K562 (cell line): Measurements from ENCODE around the gene CC2D2B. TPM values are rescaled to one million over a fixed set of nuclear protein-coding genes. Genes with fewer than 3 reads are reported as not detected.
A peak's percentile ranks its signal among the peaks of the same experiment; 100 is the strongest.

ENCODE experiments used
- ATAC-seq: fragments of 200-7000 bp; cut with Tn5 transposase; 3 replicates; pipeline ENCODE4 v1.9.1; 2020; ENCODE audit warnings: moderate library complexity
- BruUV-seq: library from RNA; stranded (reverse); fragments of 400-500 nt; replicated peaks from 2 replicates; lab custom pipeline; 2021; lab: Mats Ljungman, UMichigan
- CTCF ChIA-PET: fragments of 300-600 bp; formaldehyde crosslinking; extraction: SDS; loops from one replicate; lab custom pipeline; 2021; ENCODE audit warnings: low intra/inter-chr PET ratio; lab: Yijun Ruan, JAX
- POLR2A ChIA-PET: fragments of 300-600, 350-650 bp; sonication (Branson Sonifier 250); formaldehyde crosslinking; extraction: SDS; loops from one replicate; lab custom pipeline; 2021; ENCODE audit warnings: antibody characterized with exemption, inconsistent platforms; lab: Yijun Ruan, JAX
- DNase-seq, 4 experiments: peaks; one replicate each; pipeline versions ENCODE4 v3.0.0 to v3.0.0-alpha.2; 2011 to 2018; ENCODE audit warnings: low spot score in 3 of 4, mixed read lengths in 3 of 4; ENCODE audit errors: extremely low read depth in 1 of 4
- FAIRE-seq: peaks from 2 replicates; lab custom pipeline; 2011; peaks lifted over from hg19 to GRCh38; lab: Jason Lieb, UNC
- H2AFZ ChIP-seq: 2 replicates; pipeline ENCODE4 v1.6.0; 2011; ENCODE audit warnings: low read depth, low read length, control low read depth, inconsistent platforms
- H3K27ac ChIP-seq: fragments of 200-600 bp; 3 replicates; pipeline ENCODE4 v1.8.0; 2011; ENCODE audit warnings: low read depth, mild to moderate bottlenecking, control low read depth, inconsistent platforms, low read length, moderate library complexity, mixed read lengths; ENCODE audit errors: extremely low read depth
- H3K27me3 ChIP-seq, 2 experiments: fragments of 300-600 bp in 1 of 2; 2 replicates in 1 of 2; 3 replicates in 1 of 2; pipeline versions ENCODE4 v1.6.0 to v1.8.0; 2011; ENCODE audit warnings: inconsistent platforms in 2 of 2, low read length in 2 of 2, mild to moderate bottlenecking in 1 of 2, mixed read lengths in 1 of 2, moderate library complexity in 1 of 2; ENCODE audit not compliant: control insufficient read depth in 2 of 2, insufficient read depth in 2 of 2
- H3K36me3 ChIP-seq: fragments of 300-600 bp; 3 replicates; pipeline ENCODE4 v1.8.0; 2011; ENCODE audit warnings: mild to moderate bottlenecking, low read length, inconsistent platforms; ENCODE audit not compliant: control insufficient read depth, insufficient read depth
- H3K4me1 ChIP-seq, 2 experiments: fragments of 200-600 bp in 1 of 2; replicated peaks in 1 of 2; 2 replicates in 1 of 2; 3 replicates in 1 of 2; pipeline versions ENCODE4 v1.5.1 to v1.8.0; 2011; ENCODE audit warnings: inconsistent platforms in 2 of 2, low read length in 2 of 2, mild to moderate bottlenecking in 1 of 2, mixed read lengths in 1 of 2, moderate library complexity in 1 of 2; ENCODE audit not compliant: control insufficient read depth in 2 of 2, insufficient read depth in 2 of 2
- H3K4me2 ChIP-seq: 2 replicates; pipeline ENCODE4 v1.6.1; 2011; ENCODE audit warnings: low read length, control low read depth, inconsistent platforms, mixed read lengths; ENCODE audit not compliant: insufficient read depth
- H3K4me3 ChIP-seq: fragments of 200-600 bp; sonication (generic), shearing (Covaris generic); 2 replicates; pipeline ENCODE4 v1.5.1; 2016; ENCODE audit warnings: control low read depth, inconsistent platforms
- H3K79me2 ChIP-seq: fragments of 200-600 bp; 3 replicates; pipeline ENCODE4 v1.8.0; 2011; ENCODE audit warnings: low read length, inconsistent platforms; ENCODE audit not compliant: control insufficient read depth, insufficient read depth
- H3K9ac ChIP-seq, 2 experiments: 2 replicates each; pipeline versions ENCODE4 v1.6.0 to v1.6.1; 2011; ENCODE audit warnings: low read depth in 2 of 2, low read length in 2 of 2, control low read depth in 1 of 2, inconsistent platforms in 1 of 2, mild to moderate bottlenecking in 1 of 2, mixed read lengths in 1 of 2; ENCODE audit not compliant: insufficient read depth in 1 of 2
- H3K9me1 ChIP-seq: one replicate; pipeline ENCODE4 v1.6.0; 2011; ENCODE audit warnings: inconsistent platforms, mild to moderate bottlenecking, low read length, moderate library complexity; ENCODE audit not compliant: control insufficient read depth, insufficient read depth
- H3K9me3 ChIP-seq: replicated peaks from 2 replicates; pipeline ENCODE4 v1.5.1; 2011; ENCODE audit warnings: low read depth, low read length, inconsistent platforms; ENCODE audit not compliant: control insufficient read depth, insufficient read depth
- H4K20me1 ChIP-seq: replicated peaks from 2 replicates; pipeline ENCODE4 v1.6.1; 2011; ENCODE audit warnings: low read length, inconsistent platforms, mixed read lengths; ENCODE audit not compliant: control insufficient read depth, insufficient read depth
- NFE2 ChIP-seq: IDR thresholded peaks from 2 replicates; pipeline ENCODE4 v1.6.1; 2014; ENCODE audit warnings: antibody characterized with exemption, low read depth
- PYGO2 ChIP-seq: fragments of 450-650 bp; IDR thresholded peaks from 2 replicates; pipeline ENCODE4 v1.6.1; 2016; ENCODE audit warnings: mild to moderate bottlenecking, missing genetic modification characterization, moderate library complexity, missing compliant biosample characterization
- ZNF316 ChIP-seq: fragments of 450-650 bp; IDR thresholded peaks from 2 replicates; pipeline ENCODE4 v1.6.1; 2016
- WGBS: fragments of 100-300 bp; shearing (Covaris generic); methylation state at CpG from one replicate; pipeline ENCODE4 v1.1.6; 2016; ENCODE audit warnings: low coverage, mixed read lengths; ENCODE audit not compliant: insufficient coverage; ENCODE audit errors: missing lambda C conversion rate; 5-methylcytosine and 5-hydroxymethylcytosine counted together
- in situ Hi-C: fragments of 300-500 bp; cut with MboI; formaldehyde crosslinking; loops from 4 replicates; pipeline ENCODE4 v1.15.0; 2018; ENCODE audit warnings: inconsistent platforms, mixed read lengths
- intact Hi-C: fragments of 100-400 bp; cut with micrococcal nuclease; formaldehyde crosslinking; loops from 2 replicates; pipeline ENCODE4 v1.14.2; 2022
- polyA plus RNA-seq, 8 experiments: library from polyadenylated mRNA; depleted of rRNA in 4 of 8; stranded (reverse) in 5 of 8; unstranded in 3 of 8; fragments of >200 nt; fragmentation: Nextera tagmentation in 2 of 8; fragmentation: Illumina TruSeq in 1 of 8; extraction: Ambion mirVana in 2 of 8; extraction: Trizol in 1 of 8; gene quantifications; 2 replicates each; pipeline versions ENCODE4 v1.2.1 to v1.2.3, GENCODE V29; 2011 to 2014; ENCODE audit warnings: inconsistent platforms in 1 of 8, missing spikeins in 1 of 8
- total RNA-seq, 7 experiments: library from RNA; depleted of rRNA in 6 of 7; stranded (reverse); fragments of >200 nt in 6 of 7; fragmentation: Illumina TruSeq in 2 of 7; extraction: Trizol in 2 of 7; gene quantifications; 2 replicates each; pipeline versions ENCODE4 v1.2.1 to v1.2.3, GENCODE V29; 2011 to 2021; ENCODE audit warnings: low replicate concordance in 1 of 7

CC2D2B gene
- total and polyA plus RNA-seq, 9 of the 15 experiments (the other 6 are each of a cell fraction or from before 2014, with no cell fraction given): 0.10 to 0.34 (median 0.20) TPM; not detected in 5

DNA sequence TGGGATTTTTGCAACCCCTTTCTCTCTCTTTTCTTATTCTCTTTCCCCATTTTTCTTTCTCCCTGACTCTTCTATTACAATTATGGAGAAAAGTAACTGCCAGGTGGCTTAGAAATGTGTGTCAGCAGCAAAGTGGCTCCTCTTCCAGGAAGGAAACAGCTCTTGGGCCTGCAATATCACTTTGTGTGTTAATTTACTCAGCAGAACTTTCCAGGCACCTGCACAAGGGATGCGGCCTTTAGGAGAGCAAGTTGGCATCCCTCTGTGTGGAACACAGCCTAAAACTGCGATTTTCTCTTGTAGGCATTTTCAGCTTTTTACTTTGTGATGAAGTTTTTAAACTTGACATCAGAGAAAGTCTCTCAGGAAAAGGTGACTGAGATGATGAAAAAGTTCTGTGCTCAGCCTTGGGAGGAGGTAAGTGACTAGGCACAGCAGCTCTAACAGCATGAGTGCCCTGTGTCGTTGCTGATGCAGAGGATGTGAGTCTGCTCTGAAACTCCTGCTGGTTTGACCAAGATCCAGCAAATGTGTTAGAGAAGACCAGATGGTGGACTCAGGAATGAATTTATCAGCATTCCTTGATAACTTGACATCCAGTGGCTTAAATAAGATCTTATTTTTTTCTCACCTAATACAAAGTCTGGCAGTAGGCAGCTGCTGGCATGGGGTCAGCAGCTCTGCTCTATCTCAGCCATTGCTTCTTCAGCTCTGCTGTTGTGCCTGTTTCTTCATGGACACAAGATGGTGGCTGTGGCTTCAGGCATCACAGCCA lies 47.4 kb upstream of the CC2D2B start:
- Histone ChIP-seq H3K27me3 (no peaks in the 10 kb centered on the region), H3K9me1 (no peaks in the 10 kb centered on the region), H3K9ac (no peak overlapping the region), H3K27ac (no peak overlapping the region), H3K4me3 (no peak overlapping the region), H2AFZ (no peak overlapping the region), H3K9me3 (no peaks in the 10 kb centered on the region), H4K20me1 (no peaks in the 10 kb centered on the region), H3K4me1 (no peaks in the 10 kb centered on the region), H3K79me2 (no peaks in the 10 kb centered on the region), H3K4me2 (no peak overlapping the region), H3K36me3 (no peaks in the 10 kb centered on the region)
- WGBS: 48% methylated on average over 3 of the region's 3 CpGs
- no peak for ATAC-seq
- DNase-seq: no peak
- no peak for FAIRE-seq
- no TSS peak for BruUV-seq
- POLR2A ChIA-PET: no interaction called here
- CTCF ChIA-PET: no interaction called here
- in situ Hi-C loops: no loop called here
- TF ChIP-seq PYGO2: no peak
- intact Hi-C loops: no loop called here

DNA sequence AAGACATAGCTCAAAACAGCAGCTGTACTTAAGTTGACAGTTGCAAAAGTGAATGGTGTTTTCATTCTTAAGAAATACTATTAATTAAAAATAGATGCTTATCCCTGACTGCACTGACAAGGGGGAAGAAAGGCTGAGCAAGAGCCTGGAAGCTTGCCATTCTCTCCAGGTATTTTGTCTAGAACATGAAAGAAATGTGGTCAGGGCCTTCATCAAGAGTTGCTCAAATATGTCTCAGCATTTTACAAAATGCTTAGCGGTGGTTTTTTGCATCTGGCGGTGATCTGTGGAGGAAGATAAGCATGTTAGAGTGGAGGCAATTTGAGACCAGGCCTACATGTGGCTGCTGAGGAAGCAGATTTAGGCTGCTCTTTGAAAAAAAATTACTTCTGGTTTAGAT lies 46.4 kb upstream of the CC2D2B start:
- no peak for ATAC-seq
- POLR2A ChIA-PET: interaction anchor here (1.0 kb wide), 1 partner anchor 13 kb away, joined by 3 read pairs; no protein-coding TSS in a partner anchor
- no peak for FAIRE-seq
- H3K9me3 ChIP-seq: no peaks in the 10 kb centered on the region
- no peak overlapping the region for H3K9ac ChIP-seq
- no peaks in the 10 kb centered on the region for H3K27me3 ChIP-seq
- H3K4me3 ChIP-seq: no peak overlapping the region
- H2AFZ ChIP-seq: no peak overlapping the region
- no peaks in the 10 kb centered on the region for H3K79me2 ChIP-seq
- in situ Hi-C loops (no loop called here), intact Hi-C loops (no loop called here)
- WGBS: 30% methylated on average over 2 of the region's 2 CpGs
- H4K20me1 ChIP-seq: no peaks in the 10 kb centered on the region
- no peaks in the 10 kb centered on the region for H3K9me1 ChIP-seq
- no peaks in the 10 kb centered on the region for H3K4me1 ChIP-seq
- BruUV-seq: no TSS peak
- CTCF ChIA-PET: interaction anchor here (0.6 kb wide), 1 partner anchor 169 kb away, joined by 3 read pairs; no protein-coding TSS in a partner anchor
- no peak overlapping the region for H3K27ac ChIP-seq
- no peak for DNase-seq
- H3K36me3 ChIP-seq: no peaks in the 10 kb centered on the region
- no peak overlapping the region for H3K4me2 ChIP-seq
- TF ChIP-seq ZNF316: 0 out of 2 replicates have a peak, but pooled peaks have one; percentile 36
- TF ChIP-seq NFE2: no peak
- TF ChIP-seq, all 486 proteins: peak for 1
